ENCODE results near the gene TRIM67.
A peak's percentile ranks its signal among the peaks of the same experiment; 100 is the strongest.
"Not testable (repeated sequence)": the region's sequence is repeated elsewhere in the genome, so short reads cannot be mapped to it uniquely, and the experiment has no call there.

Gene TRIM67

GRCh38 chr1:231209531-231209930 lies 47.7 kb downstream of the TRIM67 start:
- DNase-seq: no peak

- DNase-seq: no peak
Observed at GRCh38 chr1:231210126-231210525, 48.3 kb downstream of the TRIM67 start.

GRCh38 chr1:231211005-231211857 lies 49.4 kb downstream of the TRIM67 start:
- peak; percentile 81 to 90 (median 86) for DNase-seq

GRCh38 chr1:231212301-231212700 lies 50.4 kb downstream of the TRIM67 start:
- not testable (repeated sequence) for DNase-seq

GRCh38 chr1:231213831-231214573 lies 52.1 kb downstream of the TRIM67 start:
- no peak for DNase-seq

DNA sequence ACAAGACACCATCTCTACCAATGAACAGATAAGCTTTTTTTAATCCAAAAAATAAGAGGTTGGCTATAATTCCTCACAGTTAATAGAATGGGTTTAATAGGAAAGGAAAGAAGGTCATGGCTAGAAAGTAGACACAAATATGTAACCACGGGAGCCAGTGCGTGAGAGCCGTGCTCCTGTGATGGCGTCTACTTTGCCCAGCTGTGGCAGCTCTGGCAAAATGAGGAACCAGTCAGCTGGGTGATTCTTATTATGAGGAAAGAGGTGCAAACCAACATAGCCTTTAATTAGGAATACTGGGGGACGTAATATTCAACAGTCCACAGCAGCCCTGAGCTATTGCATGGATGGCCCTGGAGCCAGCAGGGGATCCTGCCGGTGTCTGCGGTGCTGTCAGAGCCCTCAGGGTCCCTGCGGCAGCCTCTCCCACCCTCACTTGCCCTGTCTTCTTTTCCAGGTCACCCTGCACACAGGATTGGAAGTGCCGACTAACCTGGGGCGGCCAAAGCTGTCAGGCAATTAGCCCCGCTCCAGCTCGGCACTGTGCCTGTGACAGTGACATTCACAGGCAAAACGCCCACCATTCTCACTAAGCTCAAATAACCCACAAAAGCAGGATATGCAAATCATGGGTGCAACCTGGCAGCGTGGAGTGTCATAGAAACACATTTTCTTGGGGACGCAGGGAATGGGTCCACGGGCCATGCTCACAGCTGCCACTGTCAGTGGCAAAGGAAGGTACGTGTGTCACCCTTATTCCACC lies 53.2 kb downstream of the TRIM67 start:
- no peak for DNase-seq

GRCh38 chr1:231215681-231216385 lies 54.0 kb downstream of the TRIM67 start:
- no peak for DNase-seq

- DNase-seq: no peak
Observed at GRCh38 chr1:231216498-231216897, 54.6 kb downstream of the TRIM67 start.

DNA sequence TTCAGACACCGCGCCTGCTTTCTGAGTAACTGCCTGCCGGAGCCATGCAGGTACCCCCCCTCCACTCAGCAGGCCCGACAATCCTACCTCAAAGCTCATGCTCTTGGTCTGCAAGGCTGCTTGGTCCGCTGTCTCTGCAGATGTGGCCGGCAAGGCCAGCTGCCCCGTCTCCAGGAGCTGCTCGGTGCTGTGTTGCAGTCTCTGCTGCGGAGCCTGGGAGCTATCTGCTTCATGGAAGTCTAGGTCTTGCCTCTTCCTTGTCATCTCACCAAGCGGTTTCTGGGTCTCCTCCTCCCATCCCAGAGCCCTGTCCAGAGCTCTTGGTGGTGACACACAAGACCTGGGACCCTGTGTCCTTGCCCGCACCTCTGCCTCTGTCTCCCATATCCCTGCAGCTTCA lies 55.2 kb downstream of the TRIM67 start:
- DNase-seq: no peak

- DNase-seq: no peak
Observed at GRCh38 chr1:231218078-231218477, 56.2 kb downstream of the TRIM67 start.

DNA sequence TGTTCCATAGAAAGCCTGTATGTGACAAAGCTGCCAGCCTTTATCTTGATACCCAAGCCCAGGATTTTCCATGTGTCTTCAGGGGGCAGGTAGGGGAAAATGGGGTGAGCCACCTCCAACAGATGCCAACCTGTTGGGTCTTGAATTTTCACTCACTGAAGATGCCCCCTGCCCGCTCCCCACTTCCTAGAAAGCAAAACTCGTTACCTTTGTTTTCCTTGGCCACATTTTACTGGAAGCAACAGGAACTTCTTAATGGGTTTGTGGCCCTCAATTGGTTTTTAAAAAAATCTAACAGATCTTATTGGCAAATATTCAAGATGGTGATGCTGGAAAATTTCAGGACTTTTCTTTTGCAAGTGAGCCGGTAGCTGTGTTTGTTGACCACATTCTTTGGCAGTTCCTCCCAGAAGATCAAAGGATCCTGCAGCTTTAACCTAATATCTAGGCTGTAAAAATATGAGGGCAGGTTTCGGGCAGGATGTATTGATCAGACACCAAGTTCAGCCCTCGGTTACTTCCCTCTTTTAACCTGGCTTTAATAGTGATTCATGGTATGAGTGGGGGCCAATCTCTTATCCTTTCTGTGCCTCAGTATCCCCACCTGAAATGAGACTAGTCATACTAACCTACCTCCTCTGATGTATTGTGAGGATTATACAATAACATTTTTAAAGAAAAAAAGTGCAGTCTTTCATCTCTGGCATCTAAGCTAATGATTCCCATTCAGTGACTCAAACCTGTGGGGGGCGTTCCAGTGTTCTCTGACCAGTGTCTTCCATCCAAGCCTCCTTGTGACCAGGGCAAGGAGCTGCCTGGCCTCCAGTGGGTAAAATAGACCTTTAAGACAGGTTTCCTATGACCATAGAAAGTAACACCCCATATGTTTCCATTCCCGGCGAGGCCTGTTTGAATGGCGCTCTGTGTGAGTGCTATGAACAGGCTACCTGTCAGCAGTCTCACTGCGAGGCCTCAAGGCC lies 57.9 kb downstream of the TRIM67 start:
- DNase-seq: no peak

DNA sequence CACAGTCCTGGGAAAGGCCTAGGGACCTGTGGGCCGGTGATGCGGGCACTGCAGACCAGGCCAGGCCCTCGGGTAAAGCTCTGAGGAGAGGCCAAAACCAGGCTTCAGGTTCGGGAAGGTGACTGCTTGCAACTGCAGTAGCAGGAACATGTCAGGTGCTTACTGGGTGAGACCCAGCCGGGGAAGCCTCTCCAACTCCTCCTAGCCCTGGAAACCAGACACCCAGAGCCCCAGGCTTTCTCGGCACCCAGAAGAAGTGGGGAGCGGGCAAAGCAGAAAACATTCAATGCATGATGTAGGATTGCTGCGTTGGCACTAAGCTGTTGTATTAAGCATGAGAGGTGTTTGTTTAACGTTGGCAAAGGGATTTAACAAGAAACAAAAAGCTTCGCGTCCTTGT lies 58.9 kb downstream of the TRIM67 start:
- DNase-seq: no peak

DNA sequence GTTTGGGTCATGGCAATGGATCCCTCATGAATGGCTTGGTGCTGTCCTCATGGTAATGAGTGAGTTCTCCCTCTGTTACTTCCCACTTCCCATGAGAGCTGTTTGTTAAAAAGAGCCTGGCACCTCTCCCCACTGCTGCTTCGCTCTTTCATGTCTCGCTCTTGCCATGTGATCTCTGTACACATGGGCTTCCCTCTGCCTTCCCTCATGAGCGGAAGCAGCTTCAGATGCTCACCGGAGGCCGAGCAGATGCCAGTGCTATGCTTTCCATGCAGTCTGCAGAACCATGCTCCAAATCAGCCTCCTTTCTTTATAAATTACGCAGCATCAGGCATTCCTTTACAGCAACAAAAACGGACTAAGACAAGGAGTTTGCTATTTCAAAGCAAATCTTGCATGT lies 64.3 kb downstream of the TRIM67 start:
- no peak for DNase-seq

- DNase-seq: no peak
Observed at GRCh38 chr1:231231511-231231910, 69.7 kb downstream of the TRIM67 start.

DNA sequence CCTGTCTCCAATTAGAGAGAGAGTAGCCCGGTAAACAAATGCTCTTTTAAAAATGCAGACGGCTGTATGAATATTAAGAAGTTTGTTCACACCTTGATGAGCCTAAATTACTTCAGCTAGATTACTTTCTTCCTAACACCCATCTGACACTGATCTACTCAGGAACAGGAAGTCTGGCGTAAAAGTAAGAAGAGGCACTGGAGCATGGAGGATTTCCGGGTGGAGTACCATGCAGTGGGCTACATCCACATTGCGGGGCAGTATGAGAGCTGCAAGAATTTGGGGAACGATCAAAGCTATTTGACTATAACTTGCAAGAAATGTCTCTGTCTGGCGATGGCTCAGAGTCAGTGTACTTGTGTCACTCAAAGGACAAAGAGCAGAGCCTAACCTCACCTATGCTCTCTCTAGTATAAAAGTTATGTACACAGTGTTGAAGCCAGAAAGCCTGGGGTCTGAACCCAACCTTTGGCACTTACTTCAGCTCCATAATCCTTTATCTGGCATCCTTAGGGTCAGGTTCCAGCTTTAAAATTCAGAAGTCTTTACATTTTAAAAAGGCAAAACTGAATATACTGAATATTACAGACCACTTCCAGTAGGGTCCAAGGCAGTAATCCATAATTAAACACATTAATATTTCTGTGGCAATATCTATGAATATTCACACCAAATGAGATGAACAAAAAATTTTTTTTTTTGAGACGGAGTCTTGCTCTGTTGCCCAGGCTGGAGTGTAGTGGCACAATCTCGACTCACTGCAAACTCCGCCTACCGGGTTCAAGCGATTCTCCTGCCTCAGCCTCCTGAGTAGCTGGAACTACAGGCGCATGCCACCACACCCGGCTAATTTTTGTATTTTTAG lies 71.2 kb downstream of the TRIM67 start:
- DNase-seq: no peak

GRCh38 chr1:231233735-231234417 lies 72.0 kb downstream of the TRIM67 start:
- DNase-seq: no peak

GRCh38 chr1:231234506-231234905 lies 72.6 kb downstream of the TRIM67 start:
- no peak for DNase-seq

GRCh38 chr1:231235526-231236207 lies 73.8 kb downstream of the TRIM67 start:
- DNase-seq: no peak

DNA sequence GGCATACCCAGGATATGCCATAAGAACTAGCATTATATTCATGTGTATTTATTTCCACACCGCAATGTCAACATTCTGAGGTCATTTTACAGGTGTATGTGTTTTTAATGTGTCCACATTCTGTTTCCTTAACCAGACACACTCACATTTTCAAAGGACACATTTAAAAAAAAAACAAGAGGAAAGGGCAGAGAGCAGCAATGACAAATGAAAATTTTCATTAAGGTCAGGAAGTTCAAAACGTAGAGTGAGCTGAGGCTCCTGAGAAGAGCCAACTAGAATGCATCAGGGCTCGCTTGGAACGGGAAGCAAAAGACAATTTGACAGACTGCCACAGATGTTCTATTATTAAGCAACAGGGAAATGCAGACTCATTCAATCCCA lies 74.3 kb downstream of the TRIM67 start:
- DNase-seq: no peak

Measured in activated naive CD4-positive, alpha-beta T cell (primary cell).